DMS53 treated with DMSO at 0.1 percent for 48 hours (cell line): ENCODE results near the gene AASDHPPT.
"Not testable (repeated sequence)": the region's sequence is repeated elsewhere in the genome, so short reads cannot be mapped to it uniquely, and the experiment has no call there.

ENCODE experiments used
- DNase-seq: peaks from one replicate; lab custom pipeline; 2025; ENCODE audit not compliant: unreplicated experiment; lab: John Stamatoyannopoulos, UW

The AASDHPPT gene

GRCh38 chr11:106077609-106078455 lies at the start of gene AASDHPPT:
Gene AASDHPPT, plus strand, starts transcription at chr11:106077662. Its CDS starts 49 bp downstream, at chr11:106077711.
- DNase-seq: peak; percentile 32

- DNase-seq: no peak
These were observed 46.9 kb upstream of the AASDHPPT start for GRCh38 chr11:106030609-106031008.

- DNase-seq: no peak
These were observed 46.2 kb upstream of the AASDHPPT start for GRCh38 chr11:106031202-106031810.

GRCh38 chr11:106031936-106032335 lies 45.5 kb upstream of the AASDHPPT start:
- DNase-seq: no peak

DNA sequence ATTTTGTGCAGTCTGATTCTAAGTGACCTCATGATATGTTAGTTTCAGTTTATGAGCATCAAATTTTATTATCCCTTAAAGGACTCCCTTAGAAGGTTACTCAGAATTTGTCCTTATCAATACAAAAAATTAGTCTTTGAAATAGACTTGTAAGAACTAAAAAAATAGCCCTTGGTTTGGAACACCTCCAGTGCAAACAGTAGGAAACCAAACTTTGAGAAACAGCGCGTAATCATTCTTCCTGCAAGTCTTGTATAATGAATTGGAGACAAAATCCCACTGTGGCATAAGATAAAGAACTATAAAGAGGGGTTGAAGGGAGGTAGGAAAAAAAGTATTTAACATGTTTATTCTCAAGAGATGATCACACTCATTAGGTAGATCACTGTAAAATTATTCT lies 44.6 kb upstream of the AASDHPPT start:
- DNase-seq: no peak

DNA sequence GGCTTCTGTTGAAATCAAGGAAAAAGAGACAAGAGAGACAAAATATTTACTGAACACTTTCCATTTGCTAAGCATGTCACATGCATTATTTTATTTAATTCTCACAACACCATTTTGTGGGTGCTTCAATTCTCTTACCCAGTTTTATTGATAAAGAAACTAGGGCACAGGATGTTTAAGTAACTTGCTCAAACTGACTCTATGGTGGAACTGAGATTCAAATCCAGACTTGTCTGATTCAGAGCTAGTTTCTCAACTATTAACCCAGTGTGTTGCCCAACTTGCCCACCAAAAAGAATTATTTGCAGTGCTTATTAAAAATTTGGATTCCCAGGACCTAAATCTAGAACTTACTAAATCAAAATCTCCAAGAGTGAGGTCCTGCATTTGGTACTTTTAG lies 33.9 kb upstream of the AASDHPPT start:
- DNase-seq: no peak

DNA sequence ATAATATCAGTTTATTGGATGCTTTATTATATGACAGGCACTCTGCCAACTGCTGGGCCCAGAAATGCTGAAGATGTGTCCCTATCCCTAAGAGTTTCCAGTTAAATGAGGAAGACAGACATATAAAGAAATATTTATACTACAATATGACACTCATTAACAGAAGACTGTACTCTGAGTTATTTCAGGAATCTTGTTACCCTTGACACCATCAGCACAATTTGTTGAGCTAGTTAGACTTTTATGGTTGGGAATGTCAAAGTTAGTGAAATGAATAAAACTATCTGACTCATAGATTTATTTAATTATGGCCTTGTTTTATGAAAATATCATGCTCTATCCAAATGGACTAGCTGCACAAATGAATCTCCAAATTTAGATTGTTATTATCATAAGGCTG lies 29.8 kb upstream of the AASDHPPT start:
- no peak for DNase-seq

- no peak for DNase-seq
These were observed 27.6 kb upstream of the AASDHPPT start for GRCh38 chr11:106049727-106050476.

DNA sequence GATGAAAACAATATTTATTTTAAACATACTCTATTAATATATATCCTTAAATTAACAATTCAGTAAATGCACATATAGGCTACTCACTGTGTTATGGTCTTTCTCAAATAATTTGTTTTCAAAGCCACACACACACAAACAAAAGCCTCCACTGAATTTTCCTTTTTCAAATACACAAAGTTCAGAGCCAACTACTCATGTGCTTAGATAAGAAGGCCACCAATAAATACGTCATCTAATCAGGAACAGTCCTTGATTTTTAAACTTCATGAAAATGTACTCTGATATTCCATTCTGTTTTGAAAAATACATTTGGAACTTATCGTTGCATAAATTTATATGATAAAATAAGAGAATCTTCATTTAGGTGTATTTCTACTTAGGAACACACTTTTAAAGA lies 26.4 kb upstream of the AASDHPPT start:
- no peak for DNase-seq

DNA sequence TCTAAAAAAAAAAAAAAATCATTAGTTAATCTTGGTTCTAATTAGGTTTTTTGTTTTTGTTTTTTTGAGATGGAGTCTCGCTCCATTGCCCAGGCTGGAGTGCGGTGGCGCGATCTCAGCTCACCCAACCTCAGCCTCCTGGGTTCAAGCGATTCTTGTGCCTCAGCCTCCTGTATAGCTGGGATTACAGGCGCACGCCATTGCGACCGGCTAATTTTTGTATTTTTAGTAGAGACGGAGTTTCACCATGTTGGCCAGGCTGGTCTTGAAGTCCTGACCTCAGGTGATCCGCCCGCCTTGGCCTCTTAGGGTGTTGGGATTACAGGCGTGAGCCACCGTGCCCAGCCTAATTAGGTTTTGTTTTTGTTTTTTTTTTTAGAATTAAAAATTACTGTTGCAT lies 19.1 kb upstream of the AASDHPPT start:
- not testable (repeated sequence) for DNase-seq

DNA sequence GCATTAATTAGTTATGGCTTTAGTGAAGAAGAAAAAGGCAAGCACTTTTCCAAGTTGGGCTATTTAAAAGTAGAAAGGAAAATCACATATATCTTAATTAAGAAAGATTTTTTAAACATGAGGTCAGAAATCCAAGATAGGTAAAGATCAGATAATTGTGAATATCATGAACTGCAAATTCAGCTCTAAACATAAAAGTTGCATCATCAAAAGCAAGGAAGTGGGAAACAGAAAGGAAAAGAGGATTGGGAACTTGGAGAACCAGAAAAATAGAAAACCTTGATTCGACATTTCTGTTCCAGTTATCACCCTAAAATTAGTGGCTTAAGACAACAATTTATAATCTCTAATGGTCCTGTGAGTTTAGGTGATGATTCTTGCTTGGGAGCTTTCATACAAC lies 17.8 kb upstream of the AASDHPPT start:
- no peak for DNase-seq

- no peak for DNase-seq
These were observed 16.1 kb upstream of the AASDHPPT start for GRCh38 chr11:106061249-106061784.

DNA sequence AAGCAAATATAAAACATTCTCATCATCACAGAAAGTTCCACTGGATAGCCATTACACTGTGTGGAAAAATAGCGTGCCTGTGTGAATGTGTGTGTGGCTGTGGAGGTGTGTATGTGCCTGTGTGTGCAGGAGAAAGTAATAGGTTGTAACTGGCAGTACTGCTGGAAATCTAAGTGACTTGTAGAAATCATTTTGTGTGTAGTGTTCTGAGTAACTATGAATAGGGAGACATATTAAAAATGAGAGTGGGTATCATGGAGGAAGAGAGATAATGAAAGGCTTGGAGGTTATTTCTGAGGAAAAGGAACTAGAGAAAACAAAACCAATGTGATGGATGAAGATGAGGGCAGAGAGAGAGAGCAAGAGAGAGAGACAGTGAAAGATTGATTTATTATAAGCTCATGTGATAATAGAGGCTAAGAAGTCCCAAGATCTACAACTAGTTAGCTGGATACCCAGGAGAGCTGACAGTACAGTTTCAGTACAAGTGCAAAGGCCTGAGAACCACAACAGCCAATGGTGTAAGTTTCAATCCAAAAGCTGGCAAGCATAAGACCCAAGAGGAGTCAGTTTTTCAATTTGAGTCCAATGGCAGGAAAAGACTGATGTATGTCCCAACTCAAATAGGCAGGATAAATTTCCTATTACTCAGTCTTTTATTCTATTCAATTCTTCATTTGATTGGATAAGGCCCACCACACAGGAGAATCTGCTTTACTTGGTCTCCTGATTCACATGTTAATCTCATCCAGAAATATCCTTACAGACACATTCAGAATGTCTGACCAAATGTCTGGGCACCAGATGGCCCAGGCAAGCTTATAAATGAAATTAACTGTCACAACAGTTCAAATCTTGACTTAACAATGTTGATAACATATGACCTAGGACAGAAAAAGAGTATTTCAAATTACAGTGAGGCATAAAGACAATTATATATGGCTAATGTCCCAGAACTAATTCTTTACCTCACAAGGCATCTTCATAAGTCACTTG lies 15.2 kb upstream of the AASDHPPT start:
- no peak for DNase-seq

GRCh38 chr11:106063009-106063408 lies 14.5 kb upstream of the AASDHPPT start:
- DNase-seq: no peak

DNA sequence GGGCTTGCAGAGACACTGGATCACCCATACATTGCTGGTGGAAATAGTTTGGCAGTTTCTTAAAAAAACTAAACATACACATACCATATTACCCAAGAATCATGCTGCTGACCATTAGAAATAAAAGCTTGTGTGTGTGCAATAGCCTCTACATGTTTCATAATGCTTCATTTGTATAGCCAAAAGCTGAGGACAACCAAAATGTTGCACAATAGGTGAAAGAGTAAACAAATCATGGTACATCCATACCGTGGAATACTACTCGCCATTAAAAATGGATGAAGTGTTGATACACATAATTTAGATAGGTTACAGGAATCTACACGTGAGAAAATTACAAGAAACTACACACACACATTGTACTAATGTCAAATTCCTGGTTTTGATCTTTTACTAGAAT lies 6.9 kb upstream of the AASDHPPT start:
- DNase-seq: no peak

DNA sequence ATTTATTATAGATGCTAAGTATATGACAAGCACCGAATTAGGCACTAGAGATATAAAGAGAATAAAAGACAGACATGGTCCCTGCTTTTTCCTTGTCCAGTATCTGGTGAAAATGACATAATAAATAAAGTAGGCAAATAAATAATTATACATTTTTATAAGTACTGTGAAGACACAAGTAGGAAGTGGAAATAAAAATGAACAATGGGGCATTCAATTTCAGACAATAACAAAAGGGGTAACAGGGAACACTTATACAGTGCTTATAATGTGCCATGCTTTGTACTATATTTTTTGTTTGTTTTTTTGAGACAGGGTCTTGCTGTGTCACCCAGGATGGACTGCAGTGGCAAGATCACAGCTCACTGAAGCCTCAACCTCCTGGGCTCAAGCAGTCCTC lies 4.7 kb upstream of the AASDHPPT start:
- DNase-seq: no peak

DNA sequence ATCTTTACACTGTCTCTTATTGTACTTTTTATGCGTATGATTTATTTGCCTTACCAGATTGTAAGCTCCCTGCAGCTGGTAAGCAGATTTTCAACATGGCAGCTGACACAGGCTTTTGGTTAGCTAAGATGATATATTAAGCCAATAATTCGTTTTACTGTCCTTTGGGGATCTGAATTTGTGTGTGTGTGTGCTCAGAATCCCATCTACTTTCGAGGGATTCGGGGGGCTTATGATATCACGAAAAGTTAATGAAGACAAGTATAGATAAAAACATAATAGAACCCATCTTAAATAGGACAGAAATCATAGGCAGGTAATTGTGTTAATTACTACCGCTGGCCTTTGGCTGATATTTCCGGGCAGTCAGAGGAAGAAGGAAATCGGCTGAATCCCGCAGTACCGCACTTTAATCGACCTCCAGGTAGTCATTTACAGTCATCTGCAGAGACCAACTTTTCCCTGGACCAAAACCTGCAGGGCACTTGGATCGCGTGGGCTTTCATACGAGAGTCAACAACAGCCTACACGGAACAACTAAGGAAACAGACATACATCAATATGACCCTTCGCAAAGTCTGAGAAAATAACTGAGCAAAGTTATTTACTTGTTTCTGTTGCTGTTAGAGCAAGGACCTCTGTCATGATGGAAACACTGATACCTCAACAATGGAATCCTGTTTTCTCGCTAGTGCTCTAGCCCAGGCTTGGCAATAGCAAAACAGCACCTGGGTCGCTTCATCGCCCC lies 1.1 kb upstream of the AASDHPPT start:
- no peak for DNase-seq

DNA sequence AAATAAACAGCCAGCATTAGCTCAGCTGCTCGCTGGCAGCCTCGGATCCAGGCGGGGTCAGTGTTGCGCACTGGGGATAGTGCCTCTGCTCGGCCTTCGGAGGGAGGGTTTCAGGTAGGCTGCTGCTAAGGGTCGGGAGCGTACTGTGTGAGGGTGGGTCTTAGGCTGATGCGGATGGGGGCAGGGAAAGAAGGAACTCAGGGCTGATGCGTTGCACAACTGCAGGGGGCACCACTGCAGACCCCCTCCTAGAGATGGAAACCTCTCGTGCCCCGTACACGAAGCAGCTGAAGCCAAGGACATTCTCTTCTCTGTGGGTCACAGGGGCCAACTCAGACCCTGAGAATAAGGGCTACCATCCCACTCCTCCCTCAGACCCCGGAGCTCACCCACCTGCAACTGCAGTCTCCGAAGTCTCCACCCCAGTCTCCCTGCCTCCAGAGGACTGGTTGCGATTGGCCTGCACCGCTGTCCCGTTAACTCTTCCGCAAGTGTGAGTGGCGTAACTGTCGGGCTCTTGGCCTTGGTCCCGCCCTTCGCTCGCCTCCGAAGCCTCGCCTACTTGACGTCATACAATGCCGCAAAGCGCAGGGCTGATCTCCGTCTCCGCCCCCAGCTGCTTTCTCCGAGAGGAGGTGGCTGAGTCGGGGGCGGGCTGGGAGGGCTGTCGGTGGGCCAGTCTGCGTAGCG lies 398 bp upstream of the AASDHPPT start, which contains the start of gene KBTBD3:
TSS of gene KBTBD3 (minus strand) at position 429 of the 690 bp plus-strand sequence. CDS start 18,250 bp downstream, outside the sequence.
- DNase-seq: peak; percentile 97

DNA sequence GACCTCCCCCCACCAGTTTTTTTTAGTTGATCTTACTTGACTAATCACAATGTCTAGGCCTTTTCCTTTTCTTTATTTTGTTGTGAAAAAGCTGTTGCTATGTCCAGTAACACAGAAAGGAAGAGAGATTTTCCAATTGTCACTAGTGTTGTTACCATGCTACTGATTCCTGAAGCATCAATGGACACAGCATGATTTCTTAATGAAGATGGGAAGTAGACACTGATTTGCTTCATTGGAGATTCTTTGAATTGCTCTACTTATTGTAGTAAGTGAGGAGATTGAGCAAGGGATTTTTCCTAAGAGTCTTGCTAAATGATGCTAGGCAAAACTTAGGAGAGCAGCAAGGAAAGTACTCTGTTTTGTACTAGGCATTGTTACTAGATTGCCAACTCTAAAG lies 4.6 kb downstream of the AASDHPPT start:
- no peak for DNase-seq
